ENCODE data around the gene GSAP.

- TF ChIP-seq, protein P1, sequence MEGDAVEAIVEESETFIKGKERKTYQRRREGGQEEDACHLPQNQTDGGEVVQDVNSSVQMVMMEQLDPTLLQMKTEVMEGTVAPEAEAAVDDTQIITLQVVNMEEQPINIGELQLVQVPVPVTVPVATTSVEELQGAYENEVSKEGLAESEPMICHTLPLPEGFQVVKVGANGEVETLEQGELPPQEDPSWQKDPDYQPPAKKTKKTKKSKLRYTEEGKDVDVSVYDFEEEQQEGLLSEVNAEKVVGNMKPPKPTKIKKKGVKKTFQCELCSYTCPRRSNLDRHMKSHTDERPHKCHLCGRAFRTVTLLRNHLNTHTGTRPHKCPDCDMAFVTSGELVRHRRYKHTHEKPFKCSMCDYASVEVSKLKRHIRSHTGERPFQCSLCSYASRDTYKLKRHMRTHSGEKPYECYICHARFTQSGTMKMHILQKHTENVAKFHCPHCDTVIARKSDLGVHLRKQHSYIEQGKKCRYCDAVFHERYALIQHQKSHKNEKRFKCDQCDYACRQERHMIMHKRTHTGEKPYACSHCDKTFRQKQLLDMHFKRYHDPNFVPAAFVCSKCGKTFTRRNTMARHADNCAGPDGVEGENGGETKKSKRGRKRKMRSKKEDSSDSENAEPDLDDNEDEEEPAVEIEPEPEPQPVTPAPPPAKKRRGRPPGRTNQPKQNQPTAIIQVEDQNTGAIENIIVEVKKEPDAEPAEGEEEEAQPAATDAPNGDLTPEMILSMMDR (IDR thresholded peaks at IDR 0.05), result no peak
- TF ChIP-seq EP300 (IDR thresholded peaks at IDR 0.05), result no peak
- TF ChIP-seq POLR2A (IDR thresholded peaks at IDR 0.05), result no peak
Observed at GRCh38 chr7:77378584-77378983, 37.6 kb downstream of the GSAP start.

All from ovary (tissue), 3 donors.